Hepatic stellate cell (primary cell): ENCODE measurements around the gene THADA.

Source experiments
- DNase-seq: peaks from one replicate; pipeline ENCODE4 v3.0.0; 2011; ENCODE audit warnings: low spot score

THADA gene

DNA sequence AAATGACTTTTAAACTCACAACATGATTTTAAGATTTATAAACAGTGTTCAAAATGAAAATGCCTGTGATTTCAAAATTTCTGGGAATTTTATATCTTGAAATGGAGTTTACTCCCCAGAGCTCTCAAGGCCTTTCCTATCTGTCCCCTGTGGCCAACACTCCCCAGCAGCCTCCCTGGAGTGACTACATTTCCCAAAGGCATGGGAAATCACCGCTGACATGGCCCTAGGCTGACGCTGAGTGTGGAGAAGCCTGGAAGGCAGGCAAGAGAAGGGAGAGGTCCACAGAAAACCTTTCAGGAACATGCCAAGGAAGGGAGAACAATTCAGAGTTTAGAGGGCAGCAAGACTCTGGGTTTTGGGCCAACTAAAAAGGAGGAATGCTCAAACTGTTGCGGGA lies 349.2 kb downstream of the THADA start:
- no peak for DNase-seq

- DNase-seq: no peak
These were observed 354.3 kb downstream of the THADA start for GRCh38 chr2:43241558-43241957.

GRCh38 chr2:43240766-43241150 lies 355.1 kb downstream of the THADA start:
- no peak for DNase-seq

DNA sequence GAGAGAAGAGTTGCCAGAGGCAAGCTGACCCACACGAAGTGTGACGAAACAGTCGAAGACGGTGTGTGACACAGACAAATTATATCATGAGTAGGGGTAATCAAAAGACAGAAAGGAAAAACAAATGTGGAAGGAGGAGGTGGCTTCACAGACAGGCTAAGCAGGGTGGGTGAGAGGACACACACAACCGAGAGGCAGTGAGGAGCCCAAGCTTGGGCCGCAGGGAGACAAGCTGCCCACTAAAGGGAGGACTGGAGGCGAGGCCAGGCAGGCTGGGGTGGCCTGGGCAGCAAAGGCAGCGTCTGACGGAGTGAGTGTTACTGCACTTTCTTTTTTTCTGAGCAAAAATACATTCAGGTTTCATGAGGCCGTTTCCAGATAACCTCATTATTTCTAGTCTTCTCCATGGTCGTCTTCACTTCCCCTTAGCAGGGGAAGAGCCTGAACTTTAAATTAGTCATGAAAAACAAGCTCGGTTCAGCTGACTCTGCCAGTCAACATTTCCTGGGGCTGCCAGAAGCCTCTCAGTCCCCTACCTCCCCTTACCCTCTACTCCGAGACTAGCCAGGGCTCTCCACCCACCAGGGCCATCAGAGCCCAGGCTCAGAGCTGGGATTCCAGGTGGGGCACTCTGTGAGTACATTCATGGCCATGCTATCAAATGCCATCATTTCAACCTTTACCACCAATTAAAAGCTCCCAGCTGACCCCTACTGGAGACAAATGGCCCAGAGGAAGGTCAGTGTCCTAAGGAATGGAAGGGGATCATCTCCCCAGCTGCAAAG lies 355.7 kb downstream of the THADA start:
- DNase-seq: no peak

DNA sequence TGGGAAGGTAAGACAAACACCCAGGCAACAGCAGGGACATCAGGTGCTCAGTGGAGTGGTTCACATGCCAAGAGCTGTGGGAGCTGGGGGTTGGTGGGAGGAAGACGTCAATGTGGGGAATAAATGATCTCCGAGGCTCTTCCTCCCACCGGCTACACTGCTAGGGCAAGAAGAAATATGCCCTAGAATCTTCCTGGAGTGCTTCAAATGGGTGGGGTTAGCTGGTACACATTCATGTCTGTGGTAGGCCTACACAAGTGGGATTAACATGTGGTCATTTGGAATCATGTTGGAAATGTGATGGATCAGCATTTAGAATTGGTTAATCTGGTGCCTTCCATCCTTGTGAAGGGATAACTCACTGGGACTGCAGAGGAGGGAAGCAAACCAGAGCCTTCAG lies 357.0 kb downstream of the THADA start:
- DNase-seq: no peak

GRCh38 chr2:43238176-43238575 lies 357.7 kb downstream of the THADA start:
- no peak for DNase-seq

DNA sequence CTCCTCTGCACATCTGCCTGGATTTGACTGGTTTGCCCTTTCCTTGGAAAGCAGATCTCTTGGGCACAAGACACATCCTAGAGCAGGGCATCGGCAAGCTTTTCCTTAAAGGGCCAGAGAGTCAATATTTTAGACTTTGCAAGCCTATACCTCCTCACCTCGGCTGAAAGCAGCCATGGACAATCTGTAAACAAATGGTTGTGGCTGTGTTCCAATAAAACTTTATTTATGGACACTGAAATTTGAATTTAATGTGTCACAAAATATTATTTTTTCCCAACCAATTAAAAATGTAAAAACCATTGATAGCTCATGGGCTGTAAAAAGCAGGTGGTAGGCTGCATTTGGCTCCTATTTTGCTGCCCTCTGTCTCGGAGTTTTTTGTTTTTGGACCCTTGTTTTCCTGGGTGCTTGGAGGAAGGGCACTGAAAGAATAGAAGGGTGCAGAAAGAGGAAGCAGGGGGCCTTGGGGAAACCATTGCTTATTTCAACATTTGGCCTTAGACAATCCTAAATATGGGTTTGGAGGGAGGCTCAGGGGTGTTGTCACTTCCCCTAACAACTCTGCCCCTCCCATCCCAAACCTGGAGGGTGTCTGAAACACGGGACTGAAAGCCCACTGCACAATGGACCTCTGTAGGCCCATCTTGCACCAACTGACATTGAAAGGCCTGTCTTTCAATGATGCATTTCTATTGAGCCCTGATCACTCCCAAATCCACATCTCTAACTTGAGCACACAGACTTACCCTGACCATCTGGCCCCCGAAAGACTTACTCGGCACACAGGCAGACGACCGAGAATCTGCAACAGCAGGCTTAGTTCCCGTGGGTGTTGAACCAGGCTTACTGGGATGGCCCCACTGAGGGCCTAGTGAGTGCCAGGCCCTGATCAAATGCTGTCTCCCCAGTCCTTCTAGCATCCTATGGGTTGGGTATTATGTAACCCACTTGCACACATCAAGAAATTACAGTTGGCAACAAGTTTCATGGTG lies 362.3 kb downstream of the THADA start:
- no peak for DNase-seq

GRCh38 chr2:43230951-43231827 lies 364.6 kb downstream of the THADA start:
- DNase-seq: no peak

GRCh38 chr2:43230351-43230885 lies 365.4 kb downstream of the THADA start:
- DNase-seq: no peak

DNA sequence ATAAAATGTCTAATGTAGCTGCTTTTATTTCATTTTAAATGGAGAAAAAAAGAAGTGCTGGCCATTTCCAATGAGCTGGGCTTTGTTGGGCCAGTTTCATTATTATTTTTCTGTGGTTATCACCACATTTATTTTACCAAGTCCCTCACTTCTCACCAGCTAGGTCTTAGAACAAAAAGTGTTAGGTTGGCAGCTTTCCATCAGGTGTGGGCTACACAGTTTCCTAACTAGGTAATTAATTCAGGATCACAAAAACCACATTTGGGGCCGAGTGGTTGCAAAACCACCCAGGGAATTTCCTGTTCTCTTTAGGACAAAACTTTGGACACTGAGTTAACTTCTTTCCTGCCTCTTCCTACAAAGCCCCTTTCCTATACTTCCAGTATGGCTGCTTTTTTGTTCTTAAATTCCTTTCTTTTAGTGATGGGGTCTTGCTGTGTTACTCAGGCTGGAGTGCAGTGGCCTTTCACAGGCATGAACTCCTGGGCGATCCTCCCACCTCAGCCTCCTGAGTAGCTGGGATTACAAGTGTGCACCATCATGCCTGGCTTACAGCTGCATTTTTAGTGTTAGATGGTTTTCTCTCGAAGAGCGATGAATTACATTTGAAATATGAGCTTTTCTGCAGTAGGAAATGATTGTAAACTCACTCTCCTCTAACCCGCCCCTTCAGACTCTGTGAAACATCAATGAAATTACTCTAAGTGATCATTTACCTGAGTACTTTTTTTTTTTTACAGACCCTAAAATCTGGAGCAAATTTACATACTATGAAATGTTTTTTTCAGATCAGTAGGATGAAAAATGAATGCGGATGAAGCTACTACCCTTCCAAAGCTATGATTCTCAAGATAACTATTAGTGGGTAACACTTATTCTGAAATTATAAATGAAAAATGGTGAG lies 366.8 kb downstream of the THADA start:
- no peak for DNase-seq

DNA sequence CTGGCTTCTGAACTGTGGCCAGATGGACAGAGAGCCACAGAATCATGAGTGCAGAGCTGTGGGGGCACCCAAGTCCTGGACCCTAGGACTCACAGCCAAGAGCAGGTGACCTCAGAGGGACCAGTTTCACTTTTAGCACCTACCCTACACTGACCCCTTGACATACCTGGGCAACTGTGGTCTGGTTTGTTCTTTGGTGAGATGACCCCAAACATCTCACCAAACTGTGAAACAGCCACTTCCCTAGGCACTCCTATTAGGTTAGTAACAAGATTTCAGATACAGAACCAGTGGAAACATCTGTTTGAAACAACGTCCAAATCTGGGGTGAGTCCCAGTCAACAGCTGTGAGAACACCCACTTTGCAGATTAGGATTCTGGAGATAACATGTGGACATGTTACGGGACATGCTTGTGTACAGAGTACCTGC lies 367.5 kb downstream of the THADA start:
- DNase-seq: no peak

- DNase-seq: peak; percentile 81
These were observed 368.0 kb downstream of the THADA start for GRCh38 chr2:43227830-43228281.

GRCh38 chr2:43226955-43227829 lies 368.6 kb downstream of the THADA start:
- peak; percentile 79 for DNase-seq

GRCh38 chr2:43226558-43226954 lies 369.3 kb downstream of the THADA start, which contains the start of gene ZFP36L2:
Gene ZFP36L2 (minus strand): TSS chr2:43226606. CDS start chr2:43226315, 291 bp downstream.
- DNase-seq: peak; percentile 99

GRCh38 chr2:43225788-43226557 lies 369.9 kb downstream of the THADA start:
- DNase-seq: peak; percentile 79

DNA sequence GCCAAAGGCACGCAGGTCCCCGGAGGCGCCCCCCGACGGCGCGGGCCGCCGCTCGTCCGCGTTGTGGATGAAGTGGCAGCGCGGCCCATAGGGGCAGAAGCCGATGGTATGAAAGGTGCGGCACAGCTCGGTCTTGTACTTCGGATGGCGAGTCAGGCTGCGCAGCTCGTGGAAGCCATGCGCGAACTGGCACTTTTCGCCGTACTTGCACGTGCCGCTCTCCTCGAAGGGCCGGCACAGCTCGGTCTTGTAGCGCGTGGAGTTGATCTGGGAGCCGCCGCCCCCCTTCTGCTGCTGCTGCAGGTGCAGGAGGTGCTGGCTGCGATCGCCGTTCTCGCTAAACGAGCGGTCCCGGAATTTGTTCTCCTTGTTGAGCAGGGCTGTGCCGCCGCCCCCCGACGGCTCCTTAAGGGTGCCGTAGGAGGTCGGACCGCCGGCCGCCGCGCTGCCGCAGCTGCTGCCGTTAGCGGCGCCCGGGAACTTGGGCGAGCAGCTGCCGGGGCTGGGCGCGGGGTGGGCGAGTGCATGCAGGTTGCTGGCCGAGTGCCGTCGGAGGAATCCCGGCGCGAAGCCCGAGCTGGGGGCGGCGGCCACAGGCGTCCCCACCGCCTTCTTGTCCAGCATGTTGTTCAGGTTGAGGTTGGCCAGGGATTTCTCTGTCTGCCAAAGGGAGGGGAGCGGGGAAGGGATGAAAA lies 370.6 kb downstream of the THADA start:
- DNase-seq: peak; percentile 50

- no peak for DNase-seq
These were observed 371.2 kb downstream of the THADA start for GRCh38 chr2:43224571-43225092.

- peak; percentile 60 for DNase-seq
These were observed 371.7 kb downstream of the THADA start for GRCh38 chr2:43224131-43224570.
